Stimulated activated CD8-positive, alpha-beta memory T cell treated with anti-CD3 and anti-CD28 coated beads, Interleukin-4, amount 100 ng/mL, for 4 hours (primary cell): Measurements from ENCODE around the gene POU3F2.

Experiments
- DNase-seq, 2 donors: peaks; one replicate each; pipeline ENCODE4 v3.0.0-alpha.2; 2020; ENCODE audit warnings: low read depth in 2 of 2, low spot score in 1 of 2

POU3F2 gene

DNA sequence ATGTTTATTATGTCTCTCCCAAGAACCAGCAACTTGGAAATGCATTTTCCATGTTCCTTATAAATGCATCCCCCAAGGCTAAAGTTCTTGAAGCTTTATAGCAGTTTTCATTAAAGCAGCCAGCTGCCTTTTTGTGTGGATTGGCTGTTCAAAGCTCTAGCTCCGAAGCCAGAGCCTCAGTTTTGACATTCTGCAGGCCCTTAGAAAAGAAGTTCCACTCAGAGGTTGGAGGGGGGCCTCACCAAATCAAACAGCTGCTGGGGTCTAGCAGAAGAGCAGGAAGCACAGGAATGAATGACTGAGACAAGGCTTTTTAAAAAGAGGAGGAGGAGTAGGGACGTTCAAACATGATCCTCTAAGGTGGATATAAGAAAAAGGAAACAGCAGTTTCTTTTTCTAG is 4.2 kb upstream of the POU3F2 start:
- no peak for DNase-seq

DNA sequence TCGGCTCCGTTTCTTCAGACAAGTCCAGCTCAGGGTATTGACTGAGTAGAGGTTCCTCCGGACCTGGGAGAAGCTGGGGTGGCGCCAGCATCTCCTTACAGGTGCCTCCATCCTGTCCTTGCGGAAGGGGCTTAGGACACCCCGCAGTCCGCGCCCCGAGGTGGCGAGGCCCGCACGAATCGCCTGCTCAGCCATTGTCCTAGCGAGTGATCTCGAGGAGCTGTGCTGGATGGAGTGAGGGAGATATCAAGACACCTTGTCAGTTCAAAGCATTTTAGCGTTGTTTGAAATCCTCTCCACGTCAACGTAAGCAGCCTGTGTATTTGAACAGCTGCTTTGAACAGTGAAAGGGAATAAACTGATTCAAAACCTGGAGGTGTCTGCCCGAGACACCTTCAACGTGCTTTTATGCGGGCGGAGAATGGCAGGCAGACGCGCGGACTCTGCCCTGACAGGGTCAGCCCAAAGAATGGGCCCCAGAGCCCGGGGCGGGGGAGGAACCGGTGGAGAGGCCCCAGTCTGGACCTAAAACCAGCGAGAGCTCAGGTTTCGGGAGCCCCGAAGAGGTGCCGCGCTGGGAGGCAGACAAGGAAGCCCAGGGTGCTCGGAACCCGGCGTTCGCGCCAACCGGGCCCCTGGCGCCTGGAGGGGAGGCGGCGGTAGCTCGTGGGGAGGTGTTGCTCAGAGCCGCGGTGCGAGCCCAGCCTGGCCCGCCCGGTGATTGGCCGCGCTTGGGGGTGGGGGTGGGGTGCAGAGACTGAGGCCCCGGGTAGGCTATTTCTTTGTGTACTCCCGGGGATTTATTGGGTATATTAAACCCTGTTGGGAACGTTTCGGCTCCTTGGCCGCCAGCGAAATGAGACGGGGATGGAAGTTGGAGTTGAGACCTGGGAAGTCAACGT is 3.1 kb upstream of the POU3F2 start:
- DNase-seq: no peak

DNA sequence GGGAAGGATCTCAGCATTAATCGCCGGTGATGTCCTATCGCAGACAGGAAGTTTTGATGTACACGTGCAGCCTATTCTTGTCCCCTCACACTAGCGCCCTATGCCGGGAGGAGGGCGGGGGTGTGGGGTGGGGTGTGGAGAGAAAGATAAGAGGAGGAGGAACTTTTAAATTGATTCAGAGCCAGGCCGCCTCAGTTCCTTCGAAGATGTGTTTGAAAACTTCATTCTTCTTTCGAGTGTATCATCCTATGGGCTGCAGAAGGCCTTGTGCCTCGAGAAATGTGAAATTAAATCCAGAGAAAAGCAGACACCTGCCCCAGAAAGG is 2.5 kb upstream of the POU3F2 start:
- no peak for DNase-seq

DNA sequence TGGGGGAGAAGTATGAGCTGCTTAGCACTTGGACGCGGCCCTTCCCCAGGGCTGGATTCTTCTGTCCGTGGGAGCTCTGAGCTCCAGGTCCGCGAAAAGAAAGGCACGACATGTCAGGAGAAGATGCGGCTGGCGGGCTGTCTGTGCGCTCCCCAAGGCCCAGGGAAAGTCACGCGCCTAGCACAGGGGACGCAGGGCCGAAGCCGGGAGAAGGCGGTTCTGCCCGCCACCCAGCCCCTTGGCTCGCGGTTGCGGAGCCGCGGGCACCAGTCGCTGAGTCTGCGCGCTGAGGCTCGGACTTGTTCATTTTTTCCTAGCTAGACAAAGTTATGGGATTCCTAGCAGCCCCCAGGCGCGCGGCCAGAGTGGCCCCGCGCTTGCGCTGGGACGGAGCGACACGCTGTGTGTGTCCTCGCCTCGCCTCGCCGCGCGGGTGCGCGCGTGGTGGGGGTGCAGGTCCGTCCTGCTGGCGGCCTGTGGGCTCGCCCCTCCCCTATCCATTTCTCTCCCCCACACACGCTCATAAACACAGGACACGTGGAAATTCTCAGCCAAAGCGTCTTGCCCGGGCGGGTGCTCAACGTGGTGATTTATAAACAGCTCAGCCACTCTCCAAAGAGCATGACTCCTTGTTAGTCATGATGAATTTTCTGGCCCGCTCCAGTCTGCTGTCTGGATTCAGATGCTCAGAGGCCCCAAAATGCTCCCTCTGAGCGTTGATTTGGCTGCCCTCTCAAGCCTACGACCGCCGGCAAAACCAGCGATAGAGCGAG is 1.9 kb upstream of the POU3F2 start:
- DNase-seq: no peak

DNA sequence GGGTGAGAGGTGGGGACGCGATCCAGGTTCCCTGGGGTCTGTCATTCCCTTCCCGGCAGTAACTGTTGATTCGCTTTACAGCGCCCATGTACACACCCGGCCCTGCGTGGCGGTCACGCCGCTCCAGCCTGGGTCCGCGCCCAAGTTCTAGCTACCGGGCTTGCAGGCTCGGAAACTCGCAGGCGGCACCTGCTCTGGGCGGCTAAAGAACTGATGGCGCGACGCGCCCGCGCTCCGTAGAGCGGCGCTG is 1.4 kb upstream of the POU3F2 start:
- DNase-seq: no peak

DNA sequence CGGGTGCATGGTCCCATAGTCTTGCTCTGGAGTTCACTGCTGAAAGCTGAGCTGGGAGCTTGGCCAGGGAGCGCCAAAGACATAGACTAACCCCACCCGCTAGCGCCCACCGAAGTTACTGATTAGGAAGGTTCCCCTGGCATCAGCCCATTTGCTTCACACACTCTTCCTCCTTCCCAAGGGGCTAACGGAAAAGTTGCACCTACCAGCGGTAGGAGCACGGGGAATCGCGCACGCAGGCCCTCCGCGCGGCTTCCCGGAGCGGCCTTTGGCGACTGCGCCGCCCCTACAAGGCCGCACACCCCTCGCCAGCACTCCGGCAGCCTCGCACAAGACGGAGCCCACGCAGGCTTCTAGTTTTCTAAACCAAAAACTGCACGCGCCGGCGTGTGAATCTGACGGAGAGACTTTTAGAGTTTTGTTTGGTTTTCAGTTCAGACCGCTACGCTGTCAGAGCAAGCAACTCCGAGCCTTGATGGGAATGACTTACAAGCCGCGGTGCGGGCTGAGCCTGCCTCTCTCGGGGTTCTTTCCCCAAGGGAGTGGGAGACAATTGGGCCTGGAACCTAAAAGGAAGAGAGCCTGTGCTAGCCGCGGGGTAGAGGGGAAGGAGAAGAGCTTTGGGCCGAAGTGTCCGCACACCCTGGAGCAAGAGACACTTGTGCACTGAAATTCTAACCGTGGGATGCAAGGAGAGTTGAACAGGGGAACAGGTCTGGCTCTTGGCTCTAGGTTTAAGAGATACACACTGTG is 891 bp upstream of the POU3F2 start:
- DNase-seq: no peak

DNA sequence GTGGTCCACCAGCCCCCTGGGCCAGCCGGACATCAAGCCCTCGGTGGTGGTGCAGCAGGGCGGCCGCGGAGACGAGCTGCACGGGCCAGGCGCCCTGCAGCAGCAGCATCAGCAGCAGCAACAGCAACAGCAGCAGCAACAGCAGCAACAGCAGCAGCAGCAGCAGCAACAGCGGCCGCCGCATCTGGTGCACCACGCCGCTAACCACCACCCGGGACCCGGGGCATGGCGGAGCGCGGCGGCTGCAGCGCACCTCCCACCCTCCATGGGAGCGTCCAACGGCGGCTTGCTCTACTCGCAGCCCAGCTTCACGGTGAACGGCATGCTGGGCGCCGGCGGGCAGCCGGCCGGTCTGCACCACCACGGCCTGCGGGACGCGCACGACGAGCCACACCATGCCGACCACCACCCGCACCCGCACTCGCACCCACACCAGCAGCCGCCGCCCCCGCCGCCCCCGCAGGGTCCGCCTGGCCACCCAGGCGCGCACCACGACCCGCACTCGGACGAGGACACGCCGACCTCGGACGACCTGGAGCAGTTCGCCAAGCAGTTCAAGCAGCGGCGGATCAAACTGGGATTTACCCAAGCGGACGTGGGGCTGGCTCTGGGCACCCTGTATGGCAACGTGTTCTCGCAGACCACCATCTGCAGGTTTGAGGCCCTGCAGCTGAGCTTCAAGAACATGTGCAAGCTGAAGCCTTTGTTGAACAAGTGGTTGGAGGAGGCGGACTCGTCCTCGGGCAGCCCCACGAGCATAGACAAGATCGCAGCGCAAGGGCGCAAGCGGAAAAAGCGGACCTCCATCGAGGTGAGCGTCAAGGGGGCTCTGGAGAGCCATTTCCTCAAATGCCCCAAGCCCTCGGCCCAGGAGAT is 1.0 kb downstream of the POU3F2 start:
- no peak for DNase-seq

DNA sequence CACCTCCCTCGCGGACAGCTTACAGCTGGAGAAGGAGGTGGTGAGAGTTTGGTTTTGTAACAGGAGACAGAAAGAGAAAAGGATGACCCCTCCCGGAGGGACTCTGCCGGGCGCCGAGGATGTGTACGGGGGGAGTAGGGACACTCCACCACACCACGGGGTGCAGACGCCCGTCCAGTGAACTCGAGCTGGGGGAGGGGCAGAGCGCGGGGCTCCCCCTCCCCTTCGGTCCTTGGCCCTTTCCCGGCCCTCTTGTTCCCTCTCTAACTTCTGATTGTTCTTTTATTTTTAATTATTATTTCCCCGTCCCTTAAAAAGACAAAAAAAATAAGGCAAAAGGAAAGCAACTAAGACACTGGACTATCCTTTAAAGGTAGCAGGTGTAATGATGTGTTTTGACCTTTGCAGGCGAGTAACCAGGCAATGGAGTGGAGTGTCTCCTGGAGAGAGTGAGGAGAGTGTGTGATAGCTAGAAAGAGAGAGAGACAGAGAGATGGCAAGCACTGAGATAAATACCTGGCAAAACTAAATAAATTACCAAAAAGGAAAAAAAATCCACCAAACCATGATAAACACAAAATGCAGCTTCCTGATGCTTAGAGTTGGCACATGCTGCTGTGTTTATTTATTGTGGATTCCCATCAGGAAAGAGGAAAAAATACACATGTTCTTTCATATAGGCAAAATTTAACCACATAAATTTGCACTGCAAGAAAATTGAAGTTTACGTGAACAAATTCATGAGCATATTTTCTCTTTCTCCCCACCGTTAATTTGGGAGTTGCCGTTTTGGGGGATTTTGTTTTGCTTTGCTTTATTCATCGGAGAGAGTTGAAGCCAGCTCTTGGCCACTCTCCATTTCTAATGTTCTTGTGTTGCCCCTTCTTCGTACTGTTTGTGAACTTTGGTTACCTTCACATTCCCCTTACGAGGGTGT is 1.9 kb downstream of the POU3F2 start:
- no peak for DNase-seq

DNA sequence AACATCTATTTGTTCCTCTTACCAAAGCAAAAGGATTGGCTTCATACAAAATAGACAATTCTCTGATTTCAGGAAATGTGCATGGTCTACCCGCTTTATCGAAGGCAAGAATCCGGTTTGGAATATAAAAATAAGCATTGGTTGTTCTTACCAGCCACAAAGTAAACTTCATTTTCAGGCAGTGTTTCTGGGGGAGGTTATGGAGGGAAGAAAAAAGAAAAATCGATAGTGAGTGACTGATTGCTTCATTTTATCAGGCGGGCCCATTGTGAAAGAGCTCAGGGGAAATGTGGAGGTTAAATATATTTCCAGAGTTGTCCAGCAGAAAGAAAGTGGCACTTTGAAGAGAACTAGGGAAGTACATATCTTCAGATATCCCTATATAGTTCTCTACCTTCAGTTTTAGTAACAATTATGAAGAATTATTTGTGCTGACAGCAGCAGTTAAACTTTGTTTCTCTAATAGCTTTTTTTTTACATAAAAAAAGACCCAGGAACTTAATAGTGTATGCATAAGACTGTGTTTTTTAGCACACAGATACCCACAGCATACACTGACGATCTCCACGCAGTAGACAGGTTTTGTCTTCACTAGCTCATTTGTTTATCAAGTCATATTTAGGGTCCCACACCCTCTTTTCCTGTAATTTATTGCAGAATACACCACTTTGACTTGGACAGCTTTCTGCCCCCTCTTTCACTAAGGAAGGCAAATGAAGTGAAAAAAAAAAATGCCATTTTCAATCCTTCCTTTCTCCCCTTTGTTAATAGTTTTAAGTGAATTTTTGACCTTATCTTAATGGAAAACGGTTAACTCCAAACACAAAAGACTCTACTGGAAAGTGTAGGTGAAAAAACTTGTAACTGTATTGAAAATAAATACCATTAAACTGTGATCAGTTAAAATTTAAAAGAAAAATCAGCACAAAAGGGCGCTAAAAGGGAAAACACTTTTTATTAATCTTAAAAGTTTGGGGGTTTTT is 2.9 kb downstream of the POU3F2 start:
- DNase-seq: no peak

DNA sequence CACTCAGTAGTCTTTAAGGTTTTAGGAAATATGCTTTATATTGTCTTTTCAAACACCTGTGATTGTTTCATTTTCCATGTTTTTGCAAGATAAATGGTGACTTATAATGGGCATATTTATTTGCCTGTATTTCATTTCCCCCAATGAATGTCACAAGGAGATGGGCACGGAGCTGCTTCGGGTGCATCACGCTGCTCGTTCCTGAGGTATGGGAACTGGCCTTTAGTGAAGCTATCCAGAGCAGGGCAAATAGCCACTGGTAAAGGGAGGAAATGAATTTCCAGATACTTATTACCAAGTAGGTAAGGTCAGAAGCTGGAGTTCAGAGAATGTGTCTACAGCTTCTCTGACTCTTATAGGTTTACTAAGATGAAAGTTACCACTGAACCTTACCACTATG is 3.7 kb downstream of the POU3F2 start:
- DNase-seq: no peak

DNA sequence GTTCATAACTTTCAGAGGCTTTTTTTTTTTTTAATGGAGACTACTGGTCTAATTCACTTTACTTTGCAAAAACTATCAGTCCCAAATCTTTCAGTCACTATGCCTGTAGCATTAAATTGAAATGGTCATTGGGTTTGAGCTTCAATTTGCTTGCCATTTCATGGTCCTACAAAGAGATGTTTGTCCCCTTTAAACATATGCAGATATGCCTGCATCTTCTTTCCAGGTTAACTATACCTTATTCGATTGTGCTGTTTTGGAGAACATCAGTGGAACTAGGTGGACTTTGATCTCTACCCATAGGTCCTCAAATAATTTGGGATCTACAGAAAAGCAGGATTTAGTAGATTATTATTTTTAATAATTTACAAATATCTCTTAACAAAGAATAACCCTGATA is 4.6 kb downstream of the POU3F2 start:
- DNase-seq: no peak

DNA sequence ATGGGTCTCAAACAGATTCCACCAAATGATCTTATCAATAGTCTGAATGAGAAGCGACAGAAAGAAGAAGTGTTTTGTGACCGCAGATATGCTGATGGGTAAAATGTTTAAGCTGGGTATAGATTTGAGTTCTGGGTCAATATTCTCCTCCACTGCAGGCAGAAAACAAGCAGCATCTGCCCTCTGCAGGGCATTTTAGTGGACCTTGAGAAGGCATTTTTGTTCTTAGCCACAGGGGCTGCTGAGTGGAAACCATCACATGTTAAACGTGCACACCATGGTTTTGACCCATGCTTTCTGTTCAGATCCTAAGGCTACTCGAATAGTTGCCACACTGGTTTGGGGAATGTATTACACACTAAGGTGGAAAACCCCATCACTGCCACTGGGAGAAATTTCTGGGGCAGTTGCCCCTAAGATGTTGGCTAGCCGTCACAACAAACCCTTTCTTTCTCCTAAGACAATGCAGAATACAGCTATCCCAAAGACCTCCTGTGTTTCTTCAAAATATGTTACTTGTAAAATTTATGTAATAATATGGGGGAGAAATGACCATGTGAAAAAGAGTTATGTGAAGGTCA is 5.5 kb downstream of the POU3F2 start:
- no peak for DNase-seq

DNA sequence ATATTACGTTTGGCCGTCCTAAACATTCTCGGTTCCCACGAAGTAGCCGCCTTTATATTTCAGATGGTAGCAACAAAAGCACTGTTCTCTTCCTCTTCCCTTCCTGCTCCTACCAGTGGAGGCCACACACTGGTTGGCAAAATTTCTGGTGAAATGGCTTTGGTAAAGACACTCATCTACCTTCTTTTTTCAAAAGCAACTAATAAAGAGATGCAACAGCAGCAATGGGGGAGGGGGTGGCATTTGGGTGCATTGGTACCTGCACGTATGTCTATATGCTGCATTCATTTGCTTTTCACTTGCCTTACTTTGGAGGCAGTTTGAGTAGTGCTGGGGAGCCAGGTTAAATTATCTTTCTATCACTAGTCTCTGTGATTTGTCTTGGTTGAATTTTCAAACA is 6.0 kb downstream of the POU3F2 start:
- DNase-seq: no peak

DNA sequence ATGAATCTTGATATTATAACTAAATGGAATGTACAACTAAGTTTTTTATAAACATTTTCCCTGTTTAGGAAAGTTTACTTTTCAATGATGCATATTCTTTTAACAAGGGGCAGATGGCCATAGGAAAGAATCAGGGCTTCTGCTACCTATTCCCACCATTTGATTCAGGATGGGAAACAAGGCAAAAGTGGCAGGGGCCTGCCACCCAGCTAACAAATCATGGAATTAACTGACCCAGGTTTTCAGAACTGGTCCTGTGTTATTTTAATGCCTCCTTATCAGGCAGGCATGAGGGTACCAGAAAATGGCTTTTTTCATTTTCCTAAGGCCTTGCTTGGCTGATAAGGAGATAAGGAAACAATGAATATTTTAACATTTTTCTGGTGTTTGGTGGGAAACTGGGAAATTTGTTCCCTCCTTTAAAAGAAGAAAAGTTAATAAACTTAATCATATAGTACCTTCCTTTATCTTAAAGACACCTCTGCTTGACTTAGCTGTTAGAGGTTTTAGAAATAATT is 6.7 kb downstream of the POU3F2 start:
- no peak for DNase-seq

DNA sequence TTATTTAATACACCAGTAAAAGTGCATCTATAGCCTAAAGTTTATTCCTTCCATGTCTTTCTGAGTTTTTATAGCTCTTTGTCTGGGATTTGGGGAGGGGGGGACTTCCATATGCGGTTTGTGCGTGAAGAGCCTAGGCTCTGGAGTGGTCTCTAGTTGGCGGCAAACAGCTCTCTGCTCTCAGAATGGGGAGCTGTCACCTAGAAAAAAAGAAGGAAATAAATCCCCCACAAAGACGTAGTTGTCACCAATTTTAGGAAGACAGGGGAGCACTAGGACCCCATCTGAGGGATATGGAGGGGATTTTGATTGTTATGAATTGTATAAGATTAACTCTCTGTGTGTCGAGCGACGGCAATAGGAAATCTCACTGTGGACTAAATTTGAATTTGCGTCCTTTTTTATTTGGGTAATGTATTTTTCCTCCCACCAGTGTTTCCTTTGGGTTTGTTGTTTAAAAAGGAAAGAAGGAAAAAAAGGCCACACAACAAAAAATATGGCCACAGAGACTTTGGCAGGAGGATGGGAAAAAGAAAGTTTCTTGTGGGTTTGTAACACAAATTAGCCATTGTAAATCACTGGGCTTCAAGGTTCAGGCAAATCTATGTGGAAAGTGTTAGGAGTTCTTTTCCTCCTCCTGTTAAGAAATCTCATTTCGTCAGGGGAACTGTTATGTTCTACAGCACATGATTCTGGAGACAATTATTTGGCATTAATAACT is 7.4 kb downstream of the POU3F2 start:
- no peak for DNase-seq

DNA sequence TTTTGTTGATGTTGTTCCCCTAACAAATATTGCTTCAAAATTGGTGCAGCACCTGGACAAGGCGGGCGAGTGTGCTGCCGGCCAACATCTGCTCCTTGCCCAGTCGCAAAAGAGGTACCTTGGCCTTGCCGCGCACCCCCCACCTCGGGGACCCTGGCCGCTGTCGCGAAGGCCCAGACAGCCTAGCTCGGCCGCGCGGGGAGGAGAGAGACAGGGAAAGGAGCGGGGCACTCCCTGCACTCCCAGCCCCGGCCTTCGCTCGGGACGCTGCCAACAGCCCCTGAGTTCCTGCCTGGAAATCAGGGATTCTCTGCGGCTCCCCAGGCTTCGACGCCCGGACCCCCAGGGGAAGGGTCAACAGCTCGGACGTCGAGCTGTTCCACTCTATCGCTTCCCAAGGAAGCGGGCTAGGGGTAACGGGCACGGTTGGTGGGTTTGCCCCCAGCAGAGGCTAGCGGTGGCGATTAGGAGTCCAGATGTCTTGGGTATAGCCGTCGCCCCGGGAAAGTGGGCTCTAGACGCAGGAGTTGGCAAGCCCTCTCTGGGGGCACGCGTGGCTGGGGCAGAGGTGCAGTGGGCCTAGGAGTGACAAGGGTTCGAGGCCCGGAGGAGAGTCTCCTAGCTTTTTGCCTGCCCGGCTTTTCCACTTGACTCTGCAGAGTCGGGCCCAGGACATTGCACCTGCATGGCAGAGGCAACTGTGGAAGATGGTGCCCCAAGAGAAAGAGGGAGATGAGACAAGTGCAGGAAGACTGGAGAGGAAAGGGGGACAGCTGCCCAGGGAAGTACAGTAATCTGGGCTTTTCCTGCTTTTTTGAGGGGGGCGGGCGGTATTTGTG is 8.2 kb downstream of the POU3F2 start:
- no peak for DNase-seq
